GM10266 (cell line): ENCODE data around the gene RRP12.

Experiments used
- DNase-seq: peaks from one replicate; pipeline ENCODE4 v3.0.0; 2012; ENCODE audit errors: extremely low spot score
- CTCF ChIP-seq: IDR thresholded peaks from 2 replicates; pipeline ENCODE4 v1.5.1; 2012; ENCODE audit warnings: mild to moderate bottlenecking, low read depth; ENCODE audit not compliant: control insufficient read depth, insufficient read depth; ENCODE audit errors: missing control alignments

The RRP12 gene

DNA sequence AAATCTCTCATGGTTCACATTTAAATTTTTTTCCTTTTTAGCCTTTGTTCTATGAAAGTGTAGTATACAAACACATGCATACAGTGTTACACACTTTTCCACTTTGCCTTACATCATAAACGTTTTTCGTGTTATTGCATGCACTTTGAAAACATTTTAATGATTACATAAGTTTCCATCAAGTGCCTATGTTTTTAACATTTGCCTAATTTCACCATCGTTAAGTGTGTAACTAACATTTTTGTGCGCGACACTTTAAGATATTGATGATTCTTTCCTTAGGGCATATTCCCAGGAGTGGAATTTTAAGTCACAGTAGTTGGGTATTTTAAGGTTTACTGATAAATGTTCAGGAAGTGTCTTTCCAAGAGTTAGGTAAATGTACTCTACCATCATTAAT, 65.1 kb downstream of the RRP12 start:
- DNase-seq: no peak
- TF ChIP-seq CTCF: no peak

DNA sequence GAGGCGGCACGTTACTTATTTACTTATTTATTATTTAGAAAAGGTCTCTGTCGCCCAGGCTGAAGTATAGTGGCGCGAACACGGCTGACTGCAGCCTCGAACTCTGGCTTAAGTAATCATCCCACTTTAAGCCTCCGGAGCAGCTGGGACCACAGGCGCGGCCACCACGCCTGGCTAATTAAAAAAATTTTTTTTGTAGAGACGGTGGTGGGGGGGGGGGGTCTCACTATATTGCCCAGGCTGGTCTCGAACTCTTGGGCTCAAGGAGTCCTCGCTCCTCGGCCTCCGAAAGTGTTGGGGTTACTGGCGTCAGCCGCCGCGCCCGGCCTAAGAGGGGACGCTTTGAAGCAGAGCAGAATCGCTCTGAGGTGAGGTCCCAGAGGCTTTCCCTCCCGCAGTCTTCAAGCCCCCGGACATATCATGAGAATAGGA, 65.9 kb downstream of the RRP12 start:
- no peak for DNase-seq
- TF ChIP-seq CTCF: no peak

DNA sequence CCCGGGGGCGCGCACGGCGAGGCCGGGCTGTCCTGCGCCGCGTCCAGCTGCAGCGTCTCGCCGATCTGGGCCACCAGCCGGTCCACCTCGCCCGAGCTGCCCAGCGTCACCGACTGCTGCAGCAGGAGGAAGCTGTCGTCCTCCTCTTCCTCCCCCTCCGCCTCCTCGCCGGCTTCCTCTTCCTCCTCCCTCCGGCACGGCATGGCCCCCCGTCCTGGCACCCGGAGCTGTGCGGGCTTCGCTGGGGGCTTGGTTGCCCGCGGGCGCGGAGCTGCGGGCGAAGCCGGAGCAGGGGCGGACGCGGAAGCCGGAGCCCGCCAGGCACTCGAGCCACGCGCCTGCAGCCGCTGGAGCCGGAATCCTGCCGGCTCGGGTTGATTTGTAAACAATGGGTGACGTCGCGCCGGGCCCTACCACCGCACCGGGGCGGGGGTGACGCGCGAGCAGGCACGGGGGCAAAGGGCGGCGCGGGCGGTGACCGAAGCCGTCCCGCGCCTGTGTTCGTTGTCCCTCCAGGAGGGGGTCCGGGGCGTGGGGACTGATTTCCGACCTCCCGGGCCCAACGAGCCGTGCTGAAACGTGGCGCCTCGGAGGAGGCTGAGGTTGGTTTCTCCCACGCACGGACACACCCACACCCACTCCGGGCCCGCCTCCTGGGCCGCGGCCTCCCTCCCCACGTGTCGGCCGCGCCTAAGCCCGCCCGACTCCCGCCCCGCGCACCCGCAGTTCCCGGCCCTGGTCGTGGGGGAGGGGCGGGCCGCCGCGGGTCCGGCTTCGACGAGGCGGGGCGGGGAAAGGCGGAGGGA, 66.6 kb downstream of the RRP12 start, which contains the start of gene FRAT2:
Gene FRAT2, minus strand, starts transcription at position 360 of the 806 bp plus-strand sequence. Its CDS starts 157 bp downstream, at position 203.
- no peak for TF ChIP-seq CTCF

DNA sequence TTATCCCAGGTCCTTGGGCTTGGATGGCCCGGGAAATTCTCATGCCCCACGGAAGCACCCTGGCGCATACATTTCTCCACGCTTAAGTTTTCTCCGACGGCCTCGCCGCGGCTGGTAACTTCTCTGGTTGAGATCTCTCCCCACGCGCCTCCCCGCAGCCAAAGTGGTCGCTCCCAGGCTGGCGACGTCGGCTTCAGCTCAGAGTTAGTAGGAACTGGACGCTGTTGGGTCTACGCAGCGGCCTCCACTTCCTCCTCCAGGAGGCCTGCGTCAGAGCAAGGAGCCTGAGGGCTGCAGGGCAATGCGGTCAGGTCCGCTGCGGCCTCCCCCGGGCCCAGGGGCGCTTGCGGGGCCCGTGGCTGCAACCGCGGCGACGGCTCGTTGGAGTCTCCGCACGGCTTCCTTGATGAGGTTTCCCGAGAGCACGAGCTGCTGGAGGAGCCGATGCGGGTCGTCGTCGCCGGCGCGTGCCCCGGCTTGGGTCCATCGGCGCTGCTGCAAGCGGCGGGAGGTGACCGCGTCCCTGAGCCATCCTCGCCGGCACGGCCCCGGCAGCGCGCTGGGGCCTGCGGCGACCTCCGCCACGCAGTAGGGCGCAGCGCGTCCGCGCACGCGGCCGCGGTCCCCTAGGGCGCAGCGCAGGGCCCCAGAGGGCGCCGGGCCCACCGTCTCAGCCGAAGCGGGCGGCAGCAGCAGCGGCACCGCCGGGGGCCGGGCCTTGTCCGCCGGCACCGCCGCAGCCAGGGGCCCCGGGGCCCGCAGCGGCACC, 67.4 kb downstream of the RRP12 start:
- DNase-seq: peak; percentile 58
- no peak for TF ChIP-seq CTCF

More for the DNA sequence above, 66.6 kb downstream of the RRP12 start, which contains the start of gene FRAT2:
- DNase-seq: peak; percentile 97

DNA sequence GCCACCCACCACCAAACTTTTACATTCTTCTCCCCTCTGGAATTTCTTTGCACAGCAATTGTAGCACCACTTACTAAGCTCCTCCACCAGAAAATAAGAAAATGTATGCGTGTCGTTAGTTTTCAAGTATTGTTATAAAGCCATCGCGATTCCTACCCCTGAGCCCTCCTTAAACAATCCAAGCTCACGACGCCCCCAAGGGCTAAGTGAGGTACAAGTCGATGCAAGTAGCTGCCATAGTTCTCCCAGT, 67.9 kb downstream of the RRP12 start:
- TF ChIP-seq CTCF: peak; percentile 8
- DNase-seq: no peak

- DNase-seq: no peak
- TF ChIP-seq CTCF: peak; percentile 8
These were observed 68.4 kb downstream of the RRP12 start for GRCh38 chr10:97332591-97333350.
